HG03378 (cell line): ENCODE results near the gene C10orf67.
"Not testable (repeated sequence)": the region's sequence is repeated elsewhere in the genome, so short reads cannot be mapped to it uniquely, and the experiment has no call there.

Source experiments
- ATAC-seq: cut with Tn5 transposase; IDR thresholded peaks from one replicate; pipeline ENCODE4 v1.9.1; 2021; ENCODE audit warnings: mild to moderate bottlenecking, moderate library complexity; ENCODE audit not compliant: unreplicated experiment

Gene C10orf67

DNA sequence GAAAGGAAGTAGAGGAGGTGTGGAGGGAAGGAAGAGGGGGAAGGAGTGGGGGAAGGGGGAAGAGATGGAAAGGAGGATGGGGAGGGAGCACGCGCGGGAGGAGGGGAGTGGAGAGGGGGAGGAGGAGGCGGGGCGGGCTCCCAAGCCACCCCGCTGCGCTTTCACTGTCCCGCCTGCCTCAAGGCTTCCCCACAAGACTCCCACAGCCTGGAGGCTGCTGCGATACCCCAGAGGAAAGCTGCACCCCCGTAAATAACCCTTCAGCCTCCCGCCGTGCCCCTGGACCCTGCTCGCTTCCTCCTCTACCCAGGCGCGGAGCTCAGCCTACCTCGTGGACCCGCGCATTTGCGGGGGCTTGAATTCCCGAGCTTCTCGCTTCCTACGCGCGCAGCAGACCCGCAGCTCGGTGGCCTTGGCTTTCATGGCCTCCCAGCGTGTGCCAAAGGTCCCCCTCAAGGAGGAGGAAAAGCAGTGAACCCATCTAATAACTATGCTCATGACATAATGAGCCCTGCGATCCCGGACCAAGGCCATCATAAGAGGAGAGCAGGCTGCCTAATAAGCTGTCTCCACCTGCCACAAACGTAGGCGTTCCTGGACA lies at the start of gene C10orf67:
Gene C10orf67, minus strand, starts transcription at position 557 of the 601 bp plus-strand sequence. Its CDS starts 23 bp downstream, at position 534.
- no peak for ATAC-seq

DNA sequence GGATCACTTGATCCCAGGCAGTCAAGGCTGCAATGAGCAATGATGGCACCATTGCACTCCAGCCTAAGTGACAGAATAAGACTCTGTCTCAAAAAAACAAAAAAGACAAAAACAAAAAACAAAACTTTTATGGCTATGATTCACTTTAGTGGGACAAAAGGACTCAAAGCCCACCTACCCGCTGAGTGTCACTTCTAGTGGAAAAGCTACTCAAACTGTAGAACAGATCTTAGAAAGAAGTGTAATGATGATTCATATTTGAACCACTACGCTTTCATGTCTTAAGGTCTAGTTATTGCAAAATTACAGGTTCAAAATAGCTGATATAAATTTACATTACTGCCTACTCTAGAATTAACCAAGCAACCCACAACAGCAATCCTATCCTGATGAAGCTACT lies 47.2 kb upstream of the C10orf67 start:
- no peak for ATAC-seq

GRCh38 chr10:23390809-23391208 lies 46.2 kb upstream of the C10orf67 start:
- ATAC-seq, result no peak

GRCh38 chr10:23390408-23390807 lies 45.8 kb upstream of the C10orf67 start:
- not testable (repeated sequence) for ATAC-seq

DNA sequence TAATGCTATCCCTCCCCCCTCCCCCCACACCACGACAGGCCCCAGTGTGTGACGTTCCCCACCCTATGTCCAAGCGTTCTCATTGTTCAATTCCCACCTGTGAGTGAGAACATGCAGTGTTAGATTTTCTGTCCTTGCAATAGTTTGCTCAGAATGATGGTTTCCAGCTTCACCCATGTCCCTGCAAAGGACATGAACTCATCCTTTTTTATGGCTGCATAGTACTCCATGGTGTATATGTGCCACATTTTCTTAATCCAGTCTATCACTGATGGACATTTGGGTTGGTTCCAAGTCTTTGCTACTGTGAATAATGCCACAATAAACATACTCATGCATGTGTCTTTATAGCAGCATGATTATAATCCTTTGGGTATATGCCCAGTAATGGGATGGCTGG lies 42.9 kb upstream of the C10orf67 start:
- not testable (repeated sequence) for ATAC-seq

DNA sequence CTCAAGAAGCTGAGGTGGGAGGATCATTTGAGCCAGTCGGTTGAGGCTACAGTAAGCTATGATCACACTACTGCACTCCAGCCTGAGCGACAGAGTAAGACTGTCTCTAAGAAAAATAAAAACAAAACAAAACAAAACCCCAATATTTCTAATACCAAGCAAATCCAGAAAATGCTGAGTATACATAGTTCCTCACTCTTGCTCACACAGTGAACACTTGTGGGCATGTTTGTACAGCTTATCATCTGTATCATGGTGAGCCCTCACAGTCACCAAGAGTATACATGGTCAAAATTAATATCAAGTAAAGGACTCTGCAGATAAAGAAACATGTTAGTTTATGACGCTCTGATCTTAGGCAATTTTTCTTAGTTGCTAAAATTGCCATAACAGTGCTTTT lies 41.5 kb upstream of the C10orf67 start:
- no peak for ATAC-seq

- no peak for ATAC-seq
Observed at GRCh38 chr10:23384364-23384763, 39.8 kb upstream of the C10orf67 start.

DNA sequence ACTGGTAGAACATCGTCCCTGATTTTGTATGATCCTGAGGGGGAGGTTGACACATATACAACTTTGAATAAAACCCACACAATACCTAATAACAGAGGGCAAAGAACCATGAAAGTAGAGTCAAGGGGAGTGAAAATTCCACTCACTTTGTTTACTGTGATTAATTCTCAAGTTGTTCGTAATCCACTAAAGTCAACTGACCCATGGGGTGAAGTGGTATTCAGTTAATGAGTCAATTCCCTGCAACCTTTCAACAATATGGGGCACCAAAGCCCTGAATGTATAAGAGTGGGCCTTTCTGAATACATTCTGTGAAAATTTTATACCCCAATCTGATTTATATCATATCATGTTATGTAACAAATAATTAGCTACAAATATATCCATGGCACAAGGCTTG lies 39.0 kb upstream of the C10orf67 start:
- no peak for ATAC-seq

DNA sequence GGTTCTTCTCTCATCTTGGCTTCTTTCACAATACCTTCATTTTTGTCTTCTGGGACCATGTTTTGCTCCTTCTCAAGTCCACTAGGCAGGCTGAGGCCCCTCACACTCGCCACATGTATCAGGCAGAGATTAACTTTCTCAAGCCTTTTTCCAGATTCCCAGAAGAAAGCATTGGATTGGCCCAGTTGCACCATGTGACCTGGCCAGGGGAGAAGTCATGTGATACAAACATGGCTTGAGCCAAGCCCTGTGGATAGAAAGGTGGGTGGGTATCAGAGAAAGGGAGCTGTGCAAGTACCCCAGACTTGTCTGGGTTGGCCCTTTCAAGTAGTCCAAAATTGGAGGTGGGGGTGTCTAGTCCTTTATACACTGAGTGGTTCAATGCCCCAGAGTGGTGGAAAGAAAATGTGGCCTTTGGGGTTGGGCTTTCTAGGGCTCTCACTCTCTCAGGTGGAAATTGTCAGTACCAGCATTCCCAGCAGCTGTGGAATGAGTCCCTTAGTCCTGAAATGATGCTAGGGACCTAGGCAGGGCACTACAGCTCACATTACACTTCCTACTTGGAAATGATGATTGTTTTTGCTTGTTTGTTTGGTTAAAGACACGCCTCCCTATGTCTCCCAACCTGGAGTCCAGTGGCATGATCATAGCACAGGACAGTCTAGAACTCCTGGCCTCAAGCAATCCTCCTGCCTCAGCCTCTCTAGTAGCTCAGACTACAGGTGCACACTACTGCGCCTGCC lies 36.9 kb upstream of the C10orf67 start:
- no peak for ATAC-seq

DNA sequence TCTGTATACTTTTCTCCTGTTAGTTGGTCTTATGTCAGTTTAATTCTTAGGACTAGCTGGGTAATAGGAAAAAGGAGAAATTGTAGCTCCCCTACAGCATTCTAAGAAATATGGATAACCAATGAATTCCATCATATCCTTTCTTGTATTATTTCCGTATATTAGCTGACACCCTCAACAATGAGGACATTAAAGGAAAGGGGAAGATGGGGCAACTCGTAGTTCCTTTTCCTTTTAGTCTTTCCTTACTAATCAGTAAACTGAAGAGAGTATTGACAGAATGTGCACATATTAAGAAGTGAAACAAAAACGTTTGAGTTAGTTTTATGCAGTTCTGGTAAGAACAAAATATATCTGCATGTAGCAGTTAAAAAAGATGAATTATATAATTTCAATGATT lies 35.1 kb upstream of the C10orf67 start:
- no peak for ATAC-seq

- ATAC-seq, result no peak
Observed at GRCh38 chr10:23376229-23376655, 31.6 kb upstream of the C10orf67 start.

DNA sequence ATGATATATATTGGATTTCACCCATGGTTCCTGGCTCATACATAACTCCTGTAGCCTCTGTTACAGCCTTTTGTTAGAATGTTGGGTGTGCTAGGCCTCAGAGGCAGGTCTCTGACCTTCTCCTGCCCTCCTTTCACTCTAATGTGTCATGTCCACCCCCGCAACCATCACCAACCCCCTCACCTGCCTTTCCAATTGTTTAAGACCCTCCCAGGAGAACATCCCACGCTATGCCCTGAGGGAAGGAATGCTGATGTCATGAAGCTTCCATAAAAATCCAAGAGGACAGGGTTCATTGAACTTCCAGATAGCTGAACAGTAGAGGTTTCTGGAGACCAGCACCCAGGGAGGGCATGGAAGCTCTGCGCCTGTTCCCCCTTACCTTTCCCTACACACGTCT lies 30.8 kb upstream of the C10orf67 start:
- no peak for ATAC-seq

DNA sequence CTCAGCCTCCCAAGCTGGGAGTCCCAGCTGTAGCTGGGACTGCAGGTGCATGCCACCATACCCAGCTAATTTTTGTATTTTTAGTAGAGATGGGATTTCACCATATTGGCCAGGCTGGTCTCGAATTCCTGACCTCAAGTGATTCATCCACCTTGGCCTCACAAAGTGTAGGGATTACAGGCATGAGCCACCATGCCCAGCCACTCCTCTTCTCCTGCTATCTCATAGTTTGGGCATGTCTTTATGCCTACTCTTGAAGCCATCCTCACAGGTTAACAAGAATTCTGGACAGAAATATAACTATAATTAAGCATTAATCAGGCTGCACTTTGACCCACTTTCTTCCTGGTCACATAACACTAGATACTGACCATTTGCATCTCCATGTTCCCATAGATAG lies 28.6 kb upstream of the C10orf67 start:
- ATAC-seq, result no peak

GRCh38 chr10:23371073-23371472 lies 26.5 kb upstream of the C10orf67 start:
- no peak for ATAC-seq

- ATAC-seq, result no peak
Observed at GRCh38 chr10:23370106-23370505, 25.5 kb upstream of the C10orf67 start.

DNA sequence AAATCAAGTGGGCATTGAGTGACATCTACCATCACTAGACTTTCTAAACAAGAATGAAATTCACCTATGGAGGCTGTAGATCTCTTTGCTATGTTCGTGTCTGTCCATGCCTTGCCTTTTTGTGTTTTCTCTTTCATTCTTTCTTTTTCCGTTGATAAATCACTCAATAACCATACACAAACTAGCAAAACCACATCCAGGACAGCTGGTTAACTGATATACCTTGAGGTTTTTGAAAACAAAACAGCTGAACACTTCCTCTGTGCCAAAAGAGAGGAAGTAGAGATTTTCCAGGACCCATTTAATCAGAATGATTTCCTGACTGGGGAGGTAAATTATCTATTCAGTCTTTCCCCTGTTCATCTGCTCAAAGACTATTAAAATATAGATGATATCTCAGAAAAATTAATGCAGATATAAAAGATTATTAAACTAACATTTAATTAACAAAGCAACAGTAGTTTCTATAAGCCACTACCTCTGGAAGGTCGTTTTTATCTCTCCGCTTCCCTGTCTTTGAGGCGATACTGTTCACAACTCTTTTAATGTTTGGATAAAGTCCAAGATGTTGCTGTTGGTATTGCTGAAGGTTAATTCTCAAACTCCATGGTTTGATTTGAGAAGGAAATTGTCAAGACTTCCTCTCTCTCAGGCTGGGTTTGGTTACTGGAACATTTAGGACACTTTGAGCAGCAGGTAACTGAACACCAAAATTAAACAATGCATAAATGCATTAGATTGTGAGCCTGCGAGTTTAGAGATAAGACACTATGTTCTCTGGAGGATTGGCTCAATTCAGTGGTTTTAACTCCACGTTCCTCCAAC lies 24.4 kb upstream of the C10orf67 start:
- peak; percentile 76 for ATAC-seq

GRCh38 chr10:23367896-23368595 lies 23.4 kb upstream of the C10orf67 start:
- ATAC-seq, result no peak

DNA sequence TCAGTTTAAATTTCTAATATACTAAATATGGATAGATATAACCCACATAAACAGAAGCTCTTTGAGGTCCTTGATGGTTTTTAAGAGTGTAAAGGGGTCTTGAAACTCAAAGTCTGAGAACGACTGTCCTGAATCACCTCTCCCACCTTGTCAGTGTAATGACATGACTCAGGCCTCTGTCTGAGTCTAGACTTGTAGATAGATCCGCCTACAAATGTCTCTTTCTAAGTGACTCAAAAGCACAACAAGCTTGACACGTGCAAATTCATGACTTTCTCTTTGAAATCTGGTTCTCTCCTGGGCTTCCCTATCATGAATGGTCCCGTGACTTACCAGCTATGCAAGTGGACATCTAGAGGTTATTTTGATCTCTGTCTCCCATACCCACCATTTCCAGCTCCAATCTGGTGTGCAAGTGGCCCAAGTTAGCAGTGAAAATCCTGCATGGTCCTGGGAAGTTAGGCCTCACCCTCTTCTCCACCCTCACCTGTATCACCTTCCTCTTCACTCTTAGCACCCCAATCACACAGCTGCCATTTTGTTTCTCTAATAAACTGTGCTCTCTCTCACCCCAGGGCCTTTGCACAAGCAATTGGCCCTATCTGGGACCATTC lies 20.9 kb upstream of the C10orf67 start:
- ATAC-seq, result peak; percentile 39

DNA sequence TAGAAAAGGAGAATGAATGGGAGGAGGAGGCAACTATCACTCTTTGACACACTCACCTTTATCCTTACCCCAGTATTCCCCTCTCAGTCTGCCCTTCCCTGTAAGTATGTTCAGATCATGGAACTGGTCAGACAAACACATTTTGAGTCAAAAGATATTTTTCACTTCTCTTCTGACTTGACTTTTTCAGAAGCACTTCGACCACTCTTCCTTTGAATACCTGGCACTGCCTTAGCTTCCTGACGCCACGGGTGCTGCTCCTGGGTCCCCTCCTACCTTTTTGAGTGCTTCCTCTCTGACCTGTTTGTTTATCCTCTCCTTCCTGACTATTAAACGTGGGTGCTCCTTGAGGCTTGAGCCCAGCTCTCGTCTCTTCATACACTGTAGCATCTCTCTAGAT lies 19.8 kb upstream of the C10orf67 start:
- ATAC-seq, result no peak

DNA sequence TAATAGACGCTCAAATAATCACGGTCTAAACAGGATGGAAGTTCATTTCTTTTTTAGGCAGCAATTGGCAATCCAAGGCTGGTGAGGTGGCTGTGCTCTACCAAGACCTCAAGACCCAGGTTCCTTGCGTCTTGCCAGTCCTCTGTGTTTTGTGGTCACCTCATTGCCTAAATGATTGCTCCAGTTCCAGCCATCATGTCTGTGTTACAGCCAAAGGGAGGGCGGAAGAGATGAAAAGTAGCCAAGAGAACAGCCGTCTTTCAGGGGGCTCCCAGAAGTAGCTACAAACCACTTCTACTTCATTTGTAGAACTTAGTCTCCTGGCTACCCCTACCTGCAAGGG lies 19.2 kb upstream of the C10orf67 start:
- no peak for ATAC-seq
